Neural crest cell (in vitro differentiated cells): Measurements from ENCODE around the gene DCAF5. TPM values are rescaled to one million over a fixed set of nuclear protein-coding genes. Genes with fewer than 3 reads are reported as not detected.

Experiments used
- DNase-seq: peaks from one replicate; pipeline ENCODE4 v3.0.0; 2021; ENCODE audit warnings: low read depth, mixed read lengths, low spot score
- H3K27ac Mint-ChIP-seq: one replicate; pipeline ENCODE4 v1.8.0; 2021; ENCODE audit warnings: mild to moderate bottlenecking, mixed read lengths; ENCODE audit not compliant: unreplicated experiment
- H3K27me3 Mint-ChIP-seq: 2 replicates; pipeline ENCODE4 v1.8.0; 2021; ENCODE audit warnings: low read depth, mild to moderate bottlenecking, mixed read lengths
- H3K36me3 Mint-ChIP-seq: 2 replicates; pipeline ENCODE4 v1.8.0; 2021; ENCODE audit warnings: low read depth, mild to moderate bottlenecking, mixed read lengths
- H3K4me1 Mint-ChIP-seq: 2 replicates; pipeline ENCODE4 v1.8.0; 2021; ENCODE audit warnings: mixed read lengths
- H3K4me3 Mint-ChIP-seq: one replicate; pipeline ENCODE4 v1.8.0; 2021; ENCODE audit warnings: mild to moderate bottlenecking, mixed read lengths
- H3K9me3 Mint-ChIP-seq: 2 replicates; pipeline ENCODE4 v1.8.0; 2021; ENCODE audit warnings: mixed read lengths
- CTCF ChIP-seq: fragments of 200-600 bp; sonication (generic); conservative IDR thresholded peaks from 2 replicates; pipeline ENCODE4 v1.5.0; 2021; ENCODE audit warnings: antibody characterized with exemption, mild to moderate bottlenecking
- total RNA-seq: library from RNA; stranded (reverse); gene quantifications from 2 replicates; pipeline ENCODE4 v1.2.1, GENCODE V29; 2021

DCAF5 gene
- total RNA-seq, 1 donor from 2014 or later, result 46.7 TPM

- no peaks in the 10 kb centered on the region for H3K27me3 Mint-ChIP-seq
- no peaks in the 10 kb centered on the region for H3K9me3 Mint-ChIP-seq
- TF ChIP-seq CTCF, result no peak
- H3K4me1 Mint-ChIP-seq, result no peaks in the 10 kb centered on the region
- H3K27ac Mint-ChIP-seq, result no peak overlapping the region
- DNase-seq, result no peak
- H3K4me3 Mint-ChIP-seq, result no peak overlapping the region
- peaks cover 3% of the 10 kb centered on the region for H3K36me3 Mint-ChIP-seq
These were observed 47.6 kb downstream of the DCAF5 start for GRCh38 chr14:69105326-69105725.

GRCh38 chr14:69101331-69101826 lies 51.5 kb downstream of the DCAF5 start:
- Mint-ChIP-seq H3K4me1 (peaks cover 19% of the 10 kb centered on the region), H3K4me3 (no peak overlapping the region), H3K27me3 (no peaks in the 10 kb centered on the region), H3K27ac (no peak overlapping the region), H3K9me3 (no peaks in the 10 kb centered on the region), H3K36me3 (peaks cover 3% of the 10 kb centered on the region)
- TF ChIP-seq CTCF, result peak; percentile 61
- no peak for DNase-seq

GRCh38 chr14:69097974-69098373 lies 54.9 kb downstream of the DCAF5 start:
- Mint-ChIP-seq H3K27me3 (no peaks in the 10 kb centered on the region), H3K4me1 (peaks cover 49% of the 10 kb centered on the region), H3K27ac (peak overlapping the region; percentile 3), H3K36me3 (peaks cover 3% of the 10 kb centered on the region), H3K9me3 (no peaks in the 10 kb centered on the region), H3K4me3 (no peak overlapping the region)
- no peak for TF ChIP-seq CTCF
- no peak for DNase-seq

- H3K36me3 Mint-ChIP-seq, result peaks cover 3% of the 10 kb centered on the region
- DNase-seq, result no peak
- H3K4me3 Mint-ChIP-seq, result no peak overlapping the region
- no peaks in the 10 kb centered on the region for H3K9me3 Mint-ChIP-seq
- peaks cover 50% of the 10 kb centered on the region for H3K4me1 Mint-ChIP-seq
- TF ChIP-seq CTCF, result no peak
- no peak overlapping the region for H3K27ac Mint-ChIP-seq
- H3K27me3 Mint-ChIP-seq, result no peaks in the 10 kb centered on the region
These were observed 56.0 kb downstream of the DCAF5 start for GRCh38 chr14:69096781-69097475.

- no peak overlapping the region for H3K4me3 Mint-ChIP-seq
- H3K27me3 Mint-ChIP-seq, result no peaks in the 10 kb centered on the region
- TF ChIP-seq CTCF, result no peak
- no peak overlapping the region for H3K27ac Mint-ChIP-seq
- DNase-seq, result no peak
- H3K36me3 Mint-ChIP-seq, result peaks cover 3% of the 10 kb centered on the region
- H3K9me3 Mint-ChIP-seq, result no peaks in the 10 kb centered on the region
- peaks cover 50% of the 10 kb centered on the region for H3K4me1 Mint-ChIP-seq
These were observed 56.7 kb downstream of the DCAF5 start for GRCh38 chr14:69096246-69096645.
